ENCODE results near the gene SLC2A6.

The SLC2A6 gene

GRCh38 chr9:133496861-133497842 is 18.3 kb upstream of the SLC2A6 start:
- DNase-seq (ENCODE audit: low read depth, low spot score) = no peak

DNA sequence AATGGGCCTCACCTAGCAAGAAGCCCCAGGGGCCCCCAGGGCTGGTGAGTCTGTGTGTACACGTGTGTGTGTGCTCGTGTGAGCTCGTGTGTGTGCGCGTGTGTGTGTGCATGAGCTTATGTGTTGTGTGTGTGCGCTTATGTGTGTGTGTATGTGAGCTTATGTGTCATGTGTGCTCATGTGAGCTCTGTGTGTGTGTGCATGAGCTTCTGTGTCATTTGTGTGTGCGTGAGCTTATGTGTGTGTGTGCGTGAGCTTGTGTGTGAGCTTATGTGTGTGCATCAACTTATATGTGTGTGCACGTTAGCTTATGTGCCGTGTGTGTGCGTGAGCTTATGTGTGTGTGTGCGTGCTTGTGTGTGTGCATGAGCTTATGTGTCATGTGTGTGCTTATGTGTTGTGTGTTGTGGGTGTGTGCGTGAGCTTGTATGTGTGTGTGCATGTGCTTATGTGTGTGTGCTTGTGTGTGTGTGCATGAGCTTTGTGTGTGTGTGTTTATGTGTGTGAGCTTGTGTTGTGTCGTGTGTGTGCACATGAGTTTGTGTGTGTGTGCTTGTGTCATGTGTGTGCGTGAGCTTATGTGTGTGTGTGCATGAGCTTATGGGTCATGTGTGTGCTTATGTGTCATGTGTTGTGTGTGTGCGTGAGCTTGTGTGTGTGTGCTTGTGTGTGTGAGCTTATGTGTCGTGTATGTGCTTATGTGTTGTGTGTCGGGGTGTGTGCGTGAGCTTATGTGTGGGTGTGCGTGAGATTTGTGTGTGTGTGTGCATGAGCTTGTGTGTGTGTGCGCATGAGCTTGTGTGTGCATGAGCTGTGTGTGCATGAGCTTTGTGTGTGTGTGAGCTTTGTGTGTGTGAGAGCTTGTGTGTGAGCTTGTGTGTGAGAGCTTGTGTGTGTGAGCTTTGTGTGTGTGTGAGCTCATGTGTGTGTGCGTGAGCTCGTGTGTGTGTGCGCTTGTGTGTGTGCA is 16.7 kb upstream of the SLC2A6 start:
- DNase-seq (ENCODE audit: low read depth, low spot score) = no peak

DNA sequence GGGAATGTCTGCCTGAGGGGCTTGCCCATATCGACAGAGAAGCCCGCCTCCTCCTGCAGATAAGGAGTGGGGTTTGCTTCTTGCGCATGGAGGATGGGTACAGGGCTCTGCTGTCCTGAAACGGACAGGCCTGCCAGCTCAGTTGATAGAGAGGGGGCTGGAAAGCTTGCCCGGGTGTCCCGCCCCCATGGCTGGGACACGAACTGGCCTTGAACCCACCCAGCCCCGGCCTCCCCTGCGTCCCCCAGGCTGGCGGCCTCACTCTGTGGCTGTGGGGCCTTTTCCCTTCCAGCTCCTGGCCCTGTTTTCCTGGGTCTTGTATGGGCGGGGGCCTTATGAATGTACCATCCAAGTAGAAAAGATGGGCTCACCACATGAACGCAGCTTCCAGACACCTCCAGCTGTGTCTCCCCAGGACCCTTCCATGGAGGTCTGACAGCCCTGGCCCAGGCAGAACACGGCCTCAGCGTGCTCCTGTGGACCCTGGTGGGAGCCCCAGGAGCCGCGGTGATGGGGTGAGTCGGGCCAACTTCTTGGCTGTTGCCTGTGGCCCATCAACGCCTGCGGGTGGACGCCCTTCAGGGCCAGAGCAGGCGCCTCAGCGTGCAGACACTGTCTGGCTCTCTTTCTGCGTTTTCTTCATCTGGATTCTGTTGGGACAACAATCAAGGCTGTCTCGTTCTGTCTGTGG is 15.9 kb upstream of the SLC2A6 start:
- DNase-seq (ENCODE audit: low read depth, low spot score) = no peak

DNA sequence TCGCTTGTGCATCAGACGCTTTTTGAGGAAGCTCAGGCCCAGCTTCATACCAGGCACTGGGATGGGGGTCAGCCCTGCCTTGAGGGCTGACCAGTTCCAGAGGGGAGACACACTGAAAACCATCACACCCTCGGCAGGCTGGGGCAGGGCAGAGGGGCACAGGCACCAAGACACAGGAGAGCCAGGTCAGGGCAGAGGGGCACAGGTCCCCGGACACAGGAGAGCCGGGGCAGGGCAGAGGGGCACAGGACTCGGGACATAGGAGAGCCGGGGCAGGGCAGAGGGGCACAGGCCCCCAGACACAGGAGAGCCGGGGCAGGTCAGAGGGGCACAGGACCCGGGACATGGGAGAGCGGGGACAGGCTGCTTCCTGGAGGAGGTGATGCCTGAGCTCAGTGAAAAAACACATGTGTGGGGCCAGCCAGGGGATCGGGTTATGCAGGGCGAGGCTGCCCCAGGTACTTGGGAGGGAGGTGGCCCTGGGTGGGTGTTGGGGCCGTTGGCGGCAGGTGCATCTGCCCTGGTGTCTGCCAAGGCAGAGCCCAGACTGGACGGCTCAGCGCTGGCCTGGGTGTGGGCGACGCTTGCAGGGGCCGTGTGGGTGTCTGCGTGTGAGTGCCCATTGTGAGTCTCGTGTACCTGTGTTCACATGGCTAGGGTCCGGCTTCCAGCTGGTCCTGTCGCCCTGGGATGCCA is 15.1 kb upstream of the SLC2A6 start:
- no peak for DNase-seq (ENCODE audit: low read depth, low spot score)

DNA sequence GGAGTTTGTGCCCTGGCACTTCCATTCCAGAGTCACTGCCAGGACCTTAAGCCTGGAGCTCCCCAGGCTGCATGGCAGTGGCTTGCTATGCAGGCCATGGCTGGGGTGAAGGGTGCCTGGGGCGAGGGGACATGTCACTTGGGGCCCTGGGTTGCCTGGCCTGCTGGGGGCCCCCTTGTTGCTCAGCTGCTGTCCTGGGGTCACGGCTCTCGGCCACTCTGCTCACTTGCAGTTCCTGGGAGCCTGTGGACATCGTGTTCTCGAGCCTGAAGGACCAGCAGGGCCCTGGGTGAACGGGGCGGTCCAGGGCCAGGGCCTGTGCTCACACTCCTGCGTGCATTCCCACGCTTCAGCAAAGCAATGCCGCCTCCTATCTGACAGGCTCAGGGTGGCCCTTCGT is 14.5 kb upstream of the SLC2A6 start:
- no peak for DNase-seq (ENCODE audit: low read depth, low spot score)

DNA sequence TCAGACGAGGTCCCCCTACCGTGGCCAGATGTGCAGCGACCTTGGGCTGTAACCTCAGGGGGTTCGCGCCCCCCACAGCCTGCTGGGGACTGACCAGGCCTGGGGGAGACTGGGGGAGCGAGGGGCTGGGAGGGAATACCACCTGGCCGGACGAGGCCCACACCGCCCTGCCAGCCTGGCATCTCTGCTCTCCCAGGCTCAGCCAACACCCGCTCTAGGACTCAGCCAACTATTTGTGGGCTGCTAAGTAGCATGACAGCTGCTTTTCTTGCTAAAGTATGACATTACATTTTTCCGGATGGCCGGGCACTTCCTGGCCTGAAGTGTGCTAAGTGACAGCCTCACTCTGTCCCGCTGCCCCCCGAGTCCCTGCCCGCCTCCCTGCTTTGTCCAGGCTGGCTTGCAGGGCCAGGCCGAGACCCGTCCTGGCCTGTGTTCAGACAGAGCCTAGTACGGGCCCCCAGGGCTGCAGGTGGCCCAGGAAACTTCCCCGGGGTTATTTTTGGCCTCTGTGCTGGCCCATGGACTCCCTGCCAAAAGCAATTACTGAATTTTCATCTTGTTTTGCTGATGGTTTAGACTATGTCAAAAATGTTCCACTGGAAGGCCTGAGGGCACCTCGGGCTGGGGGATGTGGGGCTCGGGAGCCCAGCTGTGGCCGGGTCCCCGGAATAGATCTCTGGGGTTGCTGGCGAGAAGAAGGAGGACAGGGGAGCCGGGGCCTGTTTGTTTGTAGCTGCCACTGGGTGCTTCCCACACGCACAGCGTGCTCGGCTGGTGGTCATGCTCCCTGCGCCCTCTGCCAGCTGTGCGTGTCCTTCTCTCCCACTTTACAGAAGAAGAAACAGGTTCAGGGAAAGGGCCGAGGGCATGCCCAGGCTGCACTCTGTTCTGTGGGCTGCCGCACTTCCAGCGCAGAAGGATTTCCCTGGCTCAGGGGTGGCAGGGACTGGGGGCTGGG is 13.4 kb upstream of the SLC2A6 start:
- no peak for DNase-seq (ENCODE audit: low read depth, low spot score)

GRCh38 chr9:133491656-133491925 is 12.7 kb upstream of the SLC2A6 start:
- no peak for DNase-seq (ENCODE audit: low read depth, low spot score)

- no peak for DNase-seq (ENCODE audit: low read depth, low spot score)
Measured at GRCh38 chr9:133490865-133491655, 12.2 kb upstream of the SLC2A6 start.

- no peak for DNase-seq (ENCODE audit: low read depth, low spot score)
Measured at GRCh38 chr9:133490201-133490681, 11.3 kb upstream of the SLC2A6 start.

GRCh38 chr9:133489253-133490190 is 10.6 kb upstream of the SLC2A6 start:
- DNase-seq (ENCODE audit: low read depth, low spot score) = no peak

DNA sequence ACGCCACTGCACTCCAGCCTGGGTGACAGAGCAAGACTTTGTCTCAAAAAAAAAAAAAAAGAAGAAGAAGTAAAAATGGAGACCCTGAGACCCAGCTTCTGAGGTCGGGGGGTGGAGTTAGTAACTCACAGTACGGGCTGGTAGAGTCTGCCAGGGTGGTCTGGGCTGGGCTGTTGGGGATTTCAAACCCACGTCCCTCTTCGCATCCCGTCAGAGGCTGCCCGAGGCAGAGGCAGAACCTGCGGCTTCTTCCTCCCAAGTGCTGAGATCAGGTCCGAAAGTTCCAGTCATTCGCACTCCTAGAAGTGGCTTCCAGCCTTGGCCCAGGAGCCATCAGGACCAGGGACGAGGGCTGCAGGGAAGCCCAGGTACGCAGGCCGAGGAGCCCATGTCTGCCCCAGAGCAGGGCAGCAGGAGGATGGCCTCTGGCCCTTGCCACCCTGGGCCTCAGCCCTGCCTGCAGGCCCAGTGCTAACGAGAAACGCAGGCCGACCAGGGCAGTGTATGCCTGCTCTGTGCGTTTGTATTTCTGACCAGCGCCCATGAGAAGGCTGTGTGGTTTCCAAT is 9.9 kb upstream of the SLC2A6 start:
- DNase-seq (ENCODE audit: low read depth, low spot score) = no peak

DNA sequence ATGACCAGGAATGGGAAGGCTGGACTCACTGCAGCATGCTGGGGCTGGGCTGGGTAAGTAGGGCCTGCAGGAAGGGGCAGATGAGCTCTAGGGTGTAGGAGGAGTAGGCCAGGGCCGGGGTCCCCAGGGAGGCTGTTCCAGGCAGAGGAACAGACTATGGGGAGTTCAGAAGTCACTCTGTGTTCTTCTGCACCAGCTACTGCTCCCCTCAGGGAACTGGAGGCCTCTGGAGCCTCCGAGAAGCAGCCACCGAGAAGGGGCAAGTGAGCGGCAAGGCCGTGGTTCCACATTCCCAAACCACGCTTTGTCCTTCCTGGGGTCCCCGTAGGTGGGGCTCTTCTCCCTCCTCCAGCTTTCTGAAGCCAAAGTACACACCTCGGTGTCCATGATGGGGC is 8.4 kb upstream of the SLC2A6 start:
- no peak for DNase-seq (ENCODE audit: low read depth, low spot score)

GRCh38 chr9:133485531-133486260 is 6.8 kb upstream of the SLC2A6 start:
- no peak for DNase-seq (ENCODE audit: low read depth, low spot score)

- DNase-seq (ENCODE audit: low read depth, low spot score) = no peak
Measured at GRCh38 chr9:133484671-133485437, 6.0 kb upstream of the SLC2A6 start.

DNA sequence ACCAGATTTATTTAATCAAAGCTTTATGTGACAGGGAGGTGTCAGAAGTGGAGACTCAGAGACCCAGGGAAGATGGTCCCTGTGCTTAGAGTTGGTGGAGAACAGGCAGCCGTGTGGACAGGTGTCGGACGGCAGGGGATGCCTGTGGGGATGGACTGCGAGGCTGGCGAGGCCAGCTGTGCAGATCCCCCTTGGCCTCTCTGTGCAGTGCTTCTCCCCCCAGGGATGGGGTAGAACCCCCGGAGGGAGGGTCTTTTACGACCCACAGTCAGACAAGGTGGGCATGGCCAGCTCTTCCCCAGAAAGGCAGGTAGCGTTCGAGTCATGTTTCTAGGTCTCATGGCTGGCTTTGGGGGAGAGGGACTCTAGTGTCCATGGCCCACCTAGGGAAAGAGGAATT is 4.7 kb upstream of the SLC2A6 start:
- DNase-seq (ENCODE audit: low read depth, low spot score) = no peak

Data from ELF-1 (cell line).